ENCODE results near the gene GNMT.
"Not testable (repeated sequence)": the region's sequence is repeated elsewhere in the genome, so short reads cannot be mapped to it uniquely, and the experiment has no call there.

GNMT gene

DNA sequence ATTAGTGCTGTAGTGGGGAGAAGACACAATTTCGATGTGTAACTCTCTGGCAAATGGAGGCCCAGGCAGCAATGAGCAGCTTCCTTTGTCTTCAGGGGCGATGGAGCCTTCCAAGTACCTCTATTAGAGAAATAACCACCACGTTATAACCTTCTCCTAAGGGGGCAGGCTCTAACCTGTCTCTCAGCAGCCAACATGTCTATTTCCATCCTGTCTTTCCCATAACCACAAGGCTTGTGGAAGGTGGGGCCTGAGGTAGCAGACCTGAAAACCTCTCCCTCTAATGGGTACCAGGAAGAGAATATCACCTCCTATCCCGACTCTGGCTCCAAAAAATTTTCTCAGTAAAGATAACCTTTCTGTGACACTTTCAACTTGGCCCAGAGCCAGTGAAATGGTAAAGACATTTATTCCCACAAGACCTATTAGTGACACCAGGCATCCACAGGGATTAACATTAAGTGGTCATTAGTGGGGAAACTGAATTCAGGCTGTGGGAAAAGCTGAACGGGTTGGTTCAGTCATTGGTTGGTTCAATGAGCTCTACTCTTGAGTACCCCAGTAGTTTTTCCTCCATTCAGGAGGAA is 14.5 kb downstream of the GNMT start:
- DNase-seq (ENCODE audit: low read depth in 1 of 2, low spot score in 1 of 2), result no peak

DNA sequence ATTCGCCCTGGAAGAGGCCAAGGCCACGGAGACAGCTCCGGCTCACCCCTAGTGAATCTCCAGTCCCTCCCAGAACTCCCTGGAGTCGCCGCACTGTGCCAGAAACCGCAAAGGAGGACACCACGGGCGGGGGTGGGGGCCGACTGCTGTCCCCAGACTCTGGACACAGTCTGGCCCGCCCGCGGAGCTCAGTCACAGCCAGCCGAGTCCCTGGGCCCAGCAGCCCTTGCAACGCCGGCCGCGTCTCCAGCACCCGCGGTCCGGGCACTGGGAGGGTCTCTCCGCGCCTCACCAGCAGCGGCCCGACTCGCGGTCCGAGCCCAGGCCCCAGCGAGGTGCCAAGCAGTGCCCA is 17.9 kb downstream of the GNMT start:
- no peak for DNase-seq (ENCODE audit: low read depth in 1 of 2, low spot score in 1 of 2)

GRCh38 chr6:42978839-42979522 is 18.4 kb downstream of the GNMT start, which contains the start of gene PEX6:
Gene PEX6 (minus strand): TSS chr6:42979181. CDS start chr6:42979150, 31 bp downstream.
- peak; percentile 76 to 92 for DNase-seq (ENCODE audit: low read depth in 1 of 2, low spot score in 1 of 2)

DNA sequence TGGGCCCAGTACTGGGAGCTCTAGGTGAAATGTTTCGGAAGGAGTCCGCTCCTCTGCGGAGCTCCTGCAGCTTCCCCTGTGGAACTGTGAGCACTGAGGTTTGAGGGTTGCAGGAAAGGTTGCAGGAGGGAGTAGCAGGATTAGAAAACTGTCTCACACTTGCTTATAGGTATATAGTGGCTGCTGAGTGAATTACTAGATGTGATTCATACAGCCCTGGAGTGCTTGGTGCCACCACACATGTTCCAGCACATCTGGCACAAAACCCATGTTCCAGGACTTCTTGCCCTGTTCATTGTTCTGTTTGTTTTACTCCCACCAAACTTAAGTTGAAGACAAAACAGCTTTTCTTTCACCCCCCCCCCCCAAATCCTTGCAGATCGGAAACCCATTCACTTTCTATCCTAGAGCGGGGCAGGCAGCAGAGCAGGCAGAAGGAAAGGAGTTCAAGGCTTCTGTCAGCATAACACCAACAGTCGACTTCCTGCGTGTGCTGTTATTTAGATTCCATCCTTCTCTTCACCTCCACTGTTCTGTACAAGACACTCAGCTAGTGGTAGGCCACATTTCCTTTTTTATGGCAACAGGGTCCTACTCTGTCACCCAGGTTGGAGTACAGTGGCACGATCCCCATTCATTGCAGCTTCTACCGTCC is 19.1 kb downstream of the GNMT start:
- DNase-seq (ENCODE audit: low read depth in 1 of 2, low spot score in 1 of 2), result no peak

DNA sequence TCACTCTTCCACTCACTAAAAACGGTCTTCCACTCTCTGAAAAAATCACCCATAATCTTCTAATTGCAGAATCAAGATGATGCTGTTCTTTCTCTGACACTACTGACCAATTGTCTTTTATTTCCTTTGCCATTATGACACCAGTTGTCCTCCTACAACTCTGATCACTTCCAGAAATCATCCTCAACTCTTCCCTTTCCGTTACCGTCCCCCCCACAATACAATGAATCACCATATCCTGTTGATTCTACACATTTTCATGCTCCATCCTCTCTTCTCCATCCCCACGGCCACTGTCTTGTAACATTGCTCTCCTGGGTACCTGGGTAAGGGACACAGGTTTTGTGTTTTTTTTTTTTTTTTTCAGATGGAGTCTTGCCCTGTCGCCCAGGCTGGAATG is 21.3 kb downstream of the GNMT start:
- DNase-seq (ENCODE audit: low read depth in 1 of 2, low spot score in 1 of 2), result no peak

DNA sequence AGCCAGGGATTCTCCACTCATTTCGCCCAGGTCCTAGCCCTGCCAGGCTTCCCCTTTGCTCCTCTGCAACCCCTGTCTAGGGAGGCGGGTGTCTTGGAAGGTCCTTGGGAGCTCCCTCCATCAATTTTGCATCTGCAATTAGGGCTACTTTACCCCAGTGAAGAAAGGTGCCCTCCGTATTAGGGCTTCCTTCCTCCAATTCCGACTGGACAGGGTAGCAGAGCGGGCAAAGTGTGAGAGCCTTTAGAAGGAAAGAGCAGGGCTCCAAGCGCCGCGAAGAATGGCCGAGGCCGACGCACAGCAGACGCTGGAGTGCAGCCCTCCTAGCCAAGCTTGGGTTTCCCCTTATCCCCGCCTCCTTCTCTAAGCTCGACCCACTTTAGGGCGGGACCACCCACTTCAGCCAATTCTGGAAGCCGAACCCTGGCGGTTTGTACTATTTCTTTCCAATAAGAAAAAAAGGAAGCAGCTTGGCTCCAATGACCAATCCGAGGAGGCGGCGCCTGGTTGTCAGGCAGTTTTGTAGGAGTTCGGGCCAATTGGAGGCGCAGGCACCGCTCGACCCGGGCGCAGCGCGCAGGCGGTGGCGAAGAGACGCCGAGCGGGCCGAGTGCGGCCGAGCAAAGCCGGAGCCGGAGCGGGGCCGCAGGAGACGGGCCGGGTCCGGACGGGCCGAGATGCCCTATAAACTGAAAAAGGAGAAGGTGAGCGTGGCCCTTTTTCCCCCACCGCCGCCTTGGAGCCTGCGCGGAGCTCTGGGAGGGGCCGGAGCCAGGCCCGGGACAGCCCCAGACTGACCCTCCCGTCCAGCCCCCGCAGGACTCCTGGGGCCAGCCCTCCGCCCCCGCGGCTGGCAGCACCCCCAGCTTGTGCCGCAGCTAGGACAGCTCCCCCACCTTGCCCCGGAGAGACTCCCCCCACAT is 23.7 kb downstream of the GNMT start, which contains the start of gene PPP2R5D:
Gene PPP2R5D (plus strand): TSS at position 570 of the 923 bp plus-strand sequence. CDS start 108 bp downstream, at position 678.
- peak; percentile 86 to 96 for DNase-seq (ENCODE audit: low read depth in 1 of 2, low spot score in 1 of 2)

- DNase-seq (ENCODE audit: low read depth in 1 of 2, low spot score in 1 of 2), result no peak
Observed at GRCh38 chr6:42984924-42985475, 24.4 kb downstream of the GNMT start.

GRCh38 chr6:42987533-42988451 is 27.2 kb downstream of the GNMT start:
- DNase-seq (ENCODE audit: low read depth in 1 of 2, low spot score in 1 of 2), result no peak

- no peak for DNase-seq (ENCODE audit: low read depth in 1 of 2, low spot score in 1 of 2)
Observed at GRCh38 chr6:42988486-42989020, 28.0 kb downstream of the GNMT start.

GRCh38 chr6:42989923-42990322 is 29.4 kb downstream of the GNMT start:
- no peak for DNase-seq (ENCODE audit: low read depth in 1 of 2, low spot score in 1 of 2)

DNA sequence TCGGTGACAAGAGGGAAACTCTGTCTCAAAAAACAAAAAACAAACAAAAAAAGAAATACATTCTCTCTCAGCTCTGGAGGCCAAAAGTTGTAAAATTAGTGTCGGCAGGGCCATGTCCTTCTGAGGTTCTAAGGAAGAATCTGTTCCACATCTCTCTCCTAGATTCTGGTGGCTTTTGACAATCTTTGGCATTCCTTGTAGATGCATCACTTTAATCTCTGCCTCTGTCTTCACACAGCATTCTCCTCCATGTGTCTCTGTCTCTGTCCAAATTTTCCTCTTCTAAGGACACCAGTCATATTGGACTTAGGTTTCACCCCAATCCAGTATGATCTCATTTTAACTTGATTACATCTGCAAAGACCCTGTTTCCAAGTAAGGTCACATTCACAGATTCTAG is 32.9 kb downstream of the GNMT start:
- DNase-seq (ENCODE audit: low read depth in 1 of 2, low spot score in 1 of 2), result no peak

DNA sequence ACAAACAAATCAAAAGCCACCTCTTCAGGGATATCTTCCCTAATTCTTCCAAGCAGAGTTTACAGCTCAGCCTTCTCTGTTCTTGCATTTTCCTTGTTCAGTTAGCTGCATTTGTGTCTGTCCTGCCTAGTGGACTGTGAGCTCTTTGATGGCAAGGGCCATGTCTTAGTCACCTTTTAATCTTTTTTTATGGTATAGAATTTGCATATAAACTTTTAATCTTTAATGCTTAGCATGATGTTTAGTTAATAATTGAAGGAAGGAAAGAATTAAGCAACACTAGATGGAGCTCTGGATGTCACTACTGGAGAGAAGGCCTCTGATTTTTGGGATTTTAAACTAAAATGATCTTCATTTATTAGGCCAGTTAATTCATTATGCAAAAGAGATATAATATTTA is 36.0 kb downstream of the GNMT start:
- no peak for DNase-seq (ENCODE audit: low read depth in 1 of 2, low spot score in 1 of 2)

GRCh38 chr6:42998205-42998604 is 37.7 kb downstream of the GNMT start:
- DNase-seq (ENCODE audit: low read depth in 1 of 2, low spot score in 1 of 2), result not testable (repeated sequence)

DNA sequence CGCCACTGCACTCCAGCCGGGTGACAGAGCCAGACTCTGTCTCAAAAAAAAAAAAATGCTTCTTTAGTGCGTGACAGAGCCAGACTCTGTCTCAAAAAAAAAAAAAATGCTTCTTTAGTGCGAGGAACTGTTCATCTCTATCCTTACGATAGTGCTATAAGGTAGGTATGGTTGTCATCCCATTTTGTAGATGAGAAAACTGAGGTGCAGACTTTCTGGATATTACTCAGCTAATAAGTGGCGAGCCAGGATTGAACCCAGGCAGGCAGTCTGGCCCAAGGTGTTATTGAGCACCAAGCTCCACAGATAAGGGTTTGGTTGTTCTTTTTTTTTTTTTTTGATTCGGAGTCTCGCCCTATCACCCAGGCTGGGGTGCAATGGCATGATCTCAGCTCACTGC is 41.3 kb downstream of the GNMT start:
- DNase-seq (ENCODE audit: low read depth in 1 of 2, low spot score in 1 of 2), result no peak

DNA sequence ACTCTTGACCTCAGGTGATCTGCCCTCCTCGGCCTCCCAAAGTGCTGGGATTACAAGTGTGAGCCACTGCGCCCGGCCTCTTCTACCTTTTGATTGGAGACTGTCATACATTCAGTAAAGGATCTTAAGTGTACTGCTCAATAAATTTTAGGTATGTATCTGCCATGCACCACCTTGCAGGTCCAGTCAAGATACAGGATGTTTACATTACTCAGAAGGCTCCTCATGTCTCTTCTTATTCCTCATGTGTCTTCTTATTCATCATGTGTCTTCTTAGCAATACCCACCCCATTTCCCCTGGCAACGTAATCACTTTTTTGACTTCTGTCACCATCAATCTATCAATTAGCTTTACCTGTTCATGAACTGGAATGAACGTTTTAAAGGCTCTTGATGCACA is 45.3 kb downstream of the GNMT start:
- DNase-seq (ENCODE audit: low read depth in 1 of 2, low spot score in 1 of 2), result no peak

- DNase-seq (ENCODE audit: low read depth in 1 of 2, low spot score in 1 of 2), result no peak
Observed at GRCh38 chr6:43006251-43006650, 45.7 kb downstream of the GNMT start.

DNA sequence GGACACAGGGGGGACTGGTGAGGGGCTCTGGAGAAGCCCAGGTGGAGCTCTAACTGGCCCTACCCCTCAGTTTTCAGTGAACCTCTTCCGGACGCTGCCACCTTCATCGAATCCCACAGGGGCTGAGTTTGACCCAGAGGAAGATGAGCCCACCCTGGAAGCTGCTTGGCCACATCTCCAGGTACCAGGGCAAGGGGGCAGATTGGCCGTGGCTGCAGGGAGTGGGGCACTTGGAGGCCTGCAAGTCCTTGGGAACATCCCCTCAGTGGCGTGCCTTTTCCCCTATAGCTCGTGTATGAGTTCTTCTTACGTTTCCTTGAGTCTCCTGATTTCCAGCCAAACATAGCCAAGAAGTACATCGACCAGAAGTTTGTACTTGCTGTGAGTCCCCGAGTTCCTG is 46.6 kb downstream of the GNMT start:
- DNase-seq (ENCODE audit: low read depth in 1 of 2, low spot score in 1 of 2), result no peak

- DNase-seq (ENCODE audit: low read depth in 1 of 2, low spot score in 1 of 2), result no peak
Observed at GRCh38 chr6:43009124-43009523, 48.6 kb downstream of the GNMT start.

DNA sequence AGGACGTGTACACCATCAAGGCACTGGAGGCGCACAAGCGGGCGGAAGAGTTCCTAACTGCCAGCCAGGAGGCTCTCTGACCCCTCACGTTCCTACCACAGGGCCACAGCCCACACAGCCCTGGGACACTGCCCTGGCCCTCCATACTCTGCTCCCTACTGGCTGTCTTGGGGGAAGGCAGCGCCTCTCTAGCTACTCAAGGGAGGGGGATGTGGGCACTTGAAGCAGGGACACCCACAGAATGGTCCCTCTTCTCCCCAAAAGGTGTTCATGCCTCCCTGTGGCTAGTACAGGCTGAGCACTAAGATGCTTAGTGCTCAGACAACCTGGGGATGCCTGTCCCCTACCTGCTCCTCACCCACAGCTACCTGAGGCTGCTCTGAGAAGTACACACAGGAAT is 50.7 kb downstream of the GNMT start:
- no peak for DNase-seq (ENCODE audit: low read depth in 1 of 2, low spot score in 1 of 2)

GRCh38 chr6:43012364-43012763 is 51.8 kb downstream of the GNMT start:
- no peak for DNase-seq (ENCODE audit: low read depth in 1 of 2, low spot score in 1 of 2)
